ENCODE measurements around the gene SCNM1. TPM values are rescaled to one million over a fixed set of nuclear protein-coding genes. Genes with fewer than 3 reads are reported as not detected.

Gene SCNM1
- total and polyA plus RNA-seq, 9 of the 15 experiments (the other 6 are each of a cell fraction or from before 2014, with no cell fraction given) = 17.2 to 204 (median 63.0) TPM

DNA sequence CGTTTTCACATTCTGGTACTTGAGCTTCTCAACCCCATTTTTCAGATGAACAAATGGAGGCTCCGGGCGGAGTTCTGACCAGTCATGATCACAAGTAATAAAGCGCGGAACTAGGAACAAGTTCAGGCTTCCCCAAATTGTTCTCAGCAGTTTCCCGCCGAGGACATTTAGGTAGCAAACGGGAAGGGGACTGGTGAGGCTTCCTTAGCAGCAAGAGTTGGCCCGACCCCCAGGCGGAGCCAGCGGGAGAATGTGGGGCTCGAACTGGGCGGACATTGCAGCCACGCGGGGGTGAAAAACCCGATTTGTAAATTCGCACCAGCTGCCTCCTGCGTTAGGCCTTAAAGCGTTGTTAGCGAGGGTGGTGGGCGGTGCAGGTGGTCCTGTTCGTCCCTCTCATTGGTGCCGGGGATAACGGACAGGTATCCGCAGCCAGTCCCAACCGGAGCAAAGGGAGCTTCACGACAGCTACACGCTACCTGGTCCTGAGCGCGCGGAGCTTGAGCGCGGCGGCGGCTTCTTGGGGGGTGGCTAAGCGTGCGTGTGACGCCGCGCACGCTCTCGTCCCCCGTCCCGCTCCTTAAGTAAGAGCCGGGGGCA is 34.9 kb upstream of the SCNM1 start:
- no peaks in the 10 kb centered on the region for H4K20me1 ChIP-seq (replicated peaks; ENCODE audit: control insufficient read depth, insufficient read depth, low read length)
- FAIRE-seq (no peak), ATAC-seq (no peak), DNase-seq (ENCODE audit: extremely low read depth in 1 of 4, low spot score in 3 of 4) (peak in 3 of 4 experiments; percentile 5 to 13 (median 10))
- no peaks in the 10 kb centered on the region for H3K27me3 ChIP-seq (ENCODE audit: control insufficient read depth in 2 of 2, insufficient read depth in 2 of 2, low read length in 2 of 2)
- H2AFZ ChIP-seq (ENCODE audit: low read depth, low read length) = no peak overlapping the region
- H3K36me3 ChIP-seq (ENCODE audit: control insufficient read depth, insufficient read depth, low read length) = no peaks in the 10 kb centered on the region
- no peaks in the 10 kb centered on the region for H3K79me2 ChIP-seq (ENCODE audit: control insufficient read depth, insufficient read depth, low read length)
- in situ Hi-C loops (cut with MboI) (no loop called here), intact Hi-C loops (cut with micrococcal nuclease) (no loop called here)
- H3K4me2 ChIP-seq (ENCODE audit: insufficient read depth, low read length) = no peak overlapping the region
- H3K9ac ChIP-seq (ENCODE audit: insufficient read depth in 1 of 2, low read depth in 2 of 2, low read length in 2 of 2) = no peak overlapping the region
- H3K4me1 ChIP-seq (replicated peaks in 1 of 2; ENCODE audit: control insufficient read depth in 2 of 2, insufficient read depth in 2 of 2, low read length in 2 of 2) = peaks cover 0 to 20% of the 10 kb centered on the region in 2 experiments; a peak in 3 of 5 replicates
- H3K4me3 ChIP-seq = no peak overlapping the region
- POLR2A ChIA-PET = interaction anchor here (0.7 to 1.7 kb wide), 5 partner anchors 11 to 61 kb away, joined by 3 to 6 read pairs (median 3); no protein-coding TSS in a partner anchor
- no peak overlapping the region for H3K27ac ChIP-seq (ENCODE audit: extremely low read depth, low read depth, low read length)
- CTCF ChIA-PET (ENCODE audit: low intra/inter-chr PET ratio) = no interaction called here
- WGBS (ENCODE audit: insufficient coverage, low coverage, missing lambda C conversion rate) = 87% methylated on average over 44 of the region's 45 CpGs
- TF ChIP-seq POLR2G (IDR thresholded peaks at IDR 0.05; ENCODE audit: low read depth, low read length) (0 out of 2 replicates have a peak, but pooled peaks have one; percentile 17), BCOR (IDR thresholded peaks at IDR 0.05) (0 out of 2 replicates have a peak, but pooled peaks have one; percentile 12)
- TF ChIP-seq, protein P1, sequence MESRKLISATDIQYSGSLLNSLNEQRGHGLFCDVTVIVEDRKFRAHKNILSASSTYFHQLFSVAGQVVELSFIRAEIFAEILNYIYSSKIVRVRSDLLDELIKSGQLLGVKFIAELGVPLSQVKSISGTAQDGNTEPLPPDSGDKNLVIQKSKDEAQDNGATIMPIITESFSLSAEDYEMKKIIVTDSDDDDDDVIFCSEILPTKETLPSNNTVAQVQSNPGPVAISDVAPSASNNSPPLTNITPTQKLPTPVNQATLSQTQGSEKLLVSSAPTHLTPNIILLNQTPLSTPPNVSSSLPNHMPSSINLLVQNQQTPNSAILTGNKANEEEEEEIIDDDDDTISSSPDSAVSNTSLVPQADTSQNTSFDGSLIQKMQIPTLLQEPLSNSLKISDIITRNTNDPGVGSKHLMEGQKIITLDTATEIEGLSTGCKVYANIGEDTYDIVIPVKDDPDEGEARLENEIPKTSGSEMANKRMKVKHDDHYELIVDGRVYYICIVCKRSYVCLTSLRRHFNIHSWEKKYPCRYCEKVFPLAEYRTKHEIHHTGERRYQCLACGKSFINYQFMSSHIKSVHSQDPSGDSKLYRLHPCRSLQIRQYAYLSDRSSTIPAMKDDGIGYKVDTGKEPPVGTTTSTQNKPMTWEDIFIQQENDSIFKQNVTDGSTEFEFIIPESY (CRISPR knock-in tag; IDR thresholded peaks at IDR 0.05) = peak; percentile 70
- TF ChIP-seq, protein P2, sequence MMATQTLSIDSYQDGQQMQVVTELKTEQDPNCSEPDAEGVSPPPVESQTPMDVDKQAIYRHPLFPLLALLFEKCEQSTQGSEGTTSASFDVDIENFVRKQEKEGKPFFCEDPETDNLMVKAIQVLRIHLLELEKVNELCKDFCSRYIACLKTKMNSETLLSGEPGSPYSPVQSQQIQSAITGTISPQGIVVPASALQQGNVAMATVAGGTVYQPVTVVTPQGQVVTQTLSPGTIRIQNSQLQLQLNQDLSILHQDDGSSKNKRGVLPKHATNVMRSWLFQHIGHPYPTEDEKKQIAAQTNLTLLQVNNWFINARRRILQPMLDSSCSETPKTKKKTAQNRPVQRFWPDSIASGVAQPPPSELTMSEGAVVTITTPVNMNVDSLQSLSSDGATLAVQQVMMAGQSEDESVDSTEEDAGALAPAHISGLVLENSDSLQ (IDR thresholded peaks at IDR 0.05) = 0 out of 2 replicates have a peak, but pooled peaks have one; percentile 20
- TF ChIP-seq, protein P3, sequence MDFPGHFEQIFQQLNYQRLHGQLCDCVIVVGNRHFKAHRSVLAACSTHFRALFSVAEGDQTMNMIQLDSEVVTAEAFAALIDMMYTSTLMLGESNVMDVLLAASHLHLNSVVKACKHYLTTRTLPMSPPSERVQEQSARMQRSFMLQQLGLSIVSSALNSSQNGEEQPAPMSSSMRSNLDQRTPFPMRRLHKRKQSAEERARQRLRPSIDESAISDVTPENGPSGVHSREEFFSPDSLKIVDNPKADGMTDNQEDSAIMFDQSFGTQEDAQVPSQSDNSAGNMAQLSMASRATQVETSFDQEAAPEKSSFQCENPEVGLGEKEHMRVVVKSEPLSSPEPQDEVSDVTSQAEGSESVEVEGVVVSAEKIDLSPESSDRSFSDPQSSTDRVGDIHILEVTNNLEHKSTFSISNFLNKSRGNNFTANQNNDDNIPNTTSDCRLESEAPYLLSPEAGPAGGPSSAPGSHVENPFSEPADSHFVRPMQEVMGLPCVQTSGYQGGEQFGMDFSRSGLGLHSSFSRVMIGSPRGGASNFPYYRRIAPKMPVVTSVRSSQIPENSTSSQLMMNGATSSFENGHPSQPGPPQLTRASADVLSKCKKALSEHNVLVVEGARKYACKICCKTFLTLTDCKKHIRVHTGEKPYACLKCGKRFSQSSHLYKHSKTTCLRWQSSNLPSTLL (IDR thresholded peaks at IDR 0.05) = no peak
- BruUV-seq (replicated peaks) = no TSS peak
- no peaks in the 10 kb centered on the region for H3K9me3 ChIP-seq (replicated peaks; ENCODE audit: control insufficient read depth, insufficient read depth, low read depth, low read length)
- H3K9me1 ChIP-seq (ENCODE audit: control insufficient read depth, insufficient read depth, low read length) = no peaks in the 10 kb centered on the region
